Vagina (tissue), 2 donors: ENCODE measurements around the gene KCP. TPM values are rescaled to one million over a fixed set of nuclear protein-coding genes. Genes with fewer than 3 reads are reported as not detected.
A peak's percentile ranks its signal among the peaks of the same experiment; 100 is the strongest.

Source experiments
- DNase-seq, 2 donors: peaks; one replicate each; pipeline ENCODE4 v3.0.0-alpha.2; 2017; ENCODE audit errors: extremely low spot score in 2 of 2
- H3K27ac ChIP-seq: fragments of 200-600 bp; sonication (generic); one replicate; pipeline ENCODE4 v1.5.1; 2019
- H3K27me3 ChIP-seq: fragments of 200-600 bp; sonication (generic); one replicate; pipeline ENCODE4 v1.5.1; 2019
- H3K36me3 ChIP-seq, 2 donors: fragments of 200-600 bp; sonication (generic); one replicate each; pipeline ENCODE4 v1.5.1; 2017 to 2019
- H3K4me1 ChIP-seq: fragments of 200-600 bp; sonication (generic); one replicate; pipeline ENCODE4 v1.5.1; 2019
- H3K4me3 ChIP-seq, 2 donors: fragments of 200-600 bp; sonication (generic); 1 replicate in 1 of 2; 2 replicates in 1 of 2; pipeline ENCODE4 v1.5.1; 2016 to 2019
- H3K9me3 ChIP-seq: fragments of 200-600 bp; sonication (generic); one replicate; pipeline ENCODE4 v1.5.1; 2019
- CTCF ChIP-seq, 3 experiments: fragments of 450-650 bp in 2 of 3; fragments of 200-600 bp in 1 of 3; sonication (generic) in 1 of 3; IDR thresholded peaks; one replicate each; pipeline ENCODE4 v1.5.1; 2017 to 2019; ENCODE audit warnings: antibody characterized with exemption in 3 of 3, mild to moderate bottlenecking in 2 of 3, moderate library complexity in 2 of 3
- POLR2A ChIP-seq, 2 donors: fragments of 450-650 bp; IDR thresholded peaks; one replicate each; pipeline ENCODE4 v1.6.1; 2017; ENCODE audit warnings: antibody characterized with exemption in 2 of 2, mild to moderate bottlenecking in 2 of 2, moderate library complexity in 2 of 2
- POLR2AphosphoS5 ChIP-seq, 2 donors: sonication (generic); formaldehyde crosslinking; IDR thresholded peaks; one replicate each; pipeline ENCODE4 v1.9.0; 2017; ENCODE audit warnings: antibody characterized with exemption in 2 of 2, mild to moderate bottlenecking in 2 of 2, low read depth in 1 of 2; ENCODE audit not compliant: insufficient read depth in 1 of 2
- intact Hi-C: fragments of 100-400 bp; cut with DNase I; formaldehyde crosslinking; loops from one replicate; pipeline ENCODE4 v1.15.1; 2023
- total RNA-seq: library from RNA; depleted of rRNA; stranded (reverse); fragments of >200 nt; gene quantifications from one replicate; pipeline ENCODE4 v1.2.3, GENCODE V29; 2016

Gene KCP
- total RNA-seq, 1 donor from 2014 or later = 1.2 TPM

- no peak for DNase-seq
- no peak overlapping the region for H3K4me3 ChIP-seq
- H3K27ac ChIP-seq = no peak overlapping the region
- no peaks in the 10 kb centered on the region for H3K27me3 ChIP-seq
- intact Hi-C loops = no loop called here
- no peak for TF ChIP-seq POLR2AphosphoS5 (IDR thresholded peaks at IDR 0.05; ENCODE audit: insufficient read depth in 1 of 2, low read depth in 1 of 2)
- no peaks in the 10 kb centered on the region for H3K9me3 ChIP-seq
- H3K4me1 ChIP-seq = peaks cover 9% of the 10 kb centered on the region
- H3K36me3 ChIP-seq = no peaks in the 10 kb centered on the region
Measured at GRCh38 chr7:128941323-128941890, 30.9 kb upstream of the KCP start.

GRCh38 chr7:128940494-128941322 lies 30.2 kb upstream of the KCP start:
- H3K4me3 ChIP-seq = no peak overlapping the region
- H3K9me3 ChIP-seq = no peaks in the 10 kb centered on the region
- H3K36me3 ChIP-seq = no peaks in the 10 kb centered on the region
- H3K4me1 ChIP-seq = peaks cover 9% of the 10 kb centered on the region
- no peaks in the 10 kb centered on the region for H3K27me3 ChIP-seq
- no peak overlapping the region for H3K27ac ChIP-seq
- peak in 1 of 2 donors; percentile 77 for DNase-seq
- intact Hi-C loops = no loop called here
- TF ChIP-seq CTCF (IDR thresholded peaks at IDR 0.05) (no peak), POLR2AphosphoS5 (IDR thresholded peaks at IDR 0.05; ENCODE audit: insufficient read depth in 1 of 2, low read depth in 1 of 2) (no peak), POLR2A (IDR thresholded peaks at IDR 0.05) (no peak)

GRCh38 chr7:128939861-128940410 lies 29.4 kb upstream of the KCP start:
- no peaks in the 10 kb centered on the region for H3K27me3 ChIP-seq
- H3K36me3 ChIP-seq = no peaks in the 10 kb centered on the region
- H3K27ac ChIP-seq = no peak overlapping the region
- H3K4me1 ChIP-seq = peaks cover 9% of the 10 kb centered on the region
- intact Hi-C loops = no loop called here
- no peaks in the 10 kb centered on the region for H3K9me3 ChIP-seq
- DNase-seq = no peak
- H3K4me3 ChIP-seq = no peak overlapping the region
- TF ChIP-seq POLR2A (IDR thresholded peaks at IDR 0.05) = no peak
- no peak for TF ChIP-seq CTCF (IDR thresholded peaks at IDR 0.05)
- no peak for TF ChIP-seq POLR2AphosphoS5 (IDR thresholded peaks at IDR 0.05; ENCODE audit: insufficient read depth in 1 of 2, low read depth in 1 of 2)

- TF ChIP-seq CTCF (IDR thresholded peaks at IDR 0.05) = no peak
- TF ChIP-seq POLR2A (IDR thresholded peaks at IDR 0.05) = no peak
- no peak for TF ChIP-seq POLR2AphosphoS5 (IDR thresholded peaks at IDR 0.05; ENCODE audit: insufficient read depth in 1 of 2, low read depth in 1 of 2)
- Histone ChIP-seq H3K27me3 (no peaks in the 10 kb centered on the region), H3K27ac (no peak overlapping the region)
Measured at GRCh38 chr7:128939075-128939860, 28.8 kb upstream of the KCP start.

GRCh38 chr7:128938544-128939074 lies 28.1 kb upstream of the KCP start:
- no peaks in the 10 kb centered on the region for H3K36me3 ChIP-seq
- no peaks in the 10 kb centered on the region for H3K9me3 ChIP-seq
- no peaks in the 10 kb centered on the region for H3K27me3 ChIP-seq
- no peak for TF ChIP-seq CTCF (IDR thresholded peaks at IDR 0.05)
- no peak for TF ChIP-seq POLR2AphosphoS5 (IDR thresholded peaks at IDR 0.05; ENCODE audit: insufficient read depth in 1 of 2, low read depth in 1 of 2)
- no peak for TF ChIP-seq POLR2A (IDR thresholded peaks at IDR 0.05)
- intact Hi-C loops = no loop called here
- no peak for DNase-seq
- H3K27ac ChIP-seq = no peak overlapping the region
- peak overlapping the region; percentile 52 to 55 for H3K4me3 ChIP-seq
- H3K4me1 ChIP-seq = peaks cover 9% of the 10 kb centered on the region

More at GRCh38 chr7:128939075-128939860, 28.8 kb upstream of the KCP start:
- Histone ChIP-seq H3K9me3 (no peaks in the 10 kb centered on the region), H3K36me3 (no peaks in the 10 kb centered on the region), H3K4me1 (peaks cover 9% of the 10 kb centered on the region), H3K4me3 (peak overlapping the region; percentile 52 to 55)
- peak in 1 of 2 donors; percentile 69 for DNase-seq
- intact Hi-C loops = no loop called here
